NK-92 treated with Interleukin-12 subunit alpha and Interleukin-12 subunit beta, amount 100 ng/mL, for 24 hours (cell line): ENCODE results near the gene CLIC2.
"Not testable (repeated sequence)": the region's sequence is repeated elsewhere in the genome, so short reads cannot be mapped to it uniquely, and the experiment has no call there.

Source experiments
- DNase-seq: peaks from one replicate; lab custom pipeline; 2025; lab: John Stamatoyannopoulos, UW

The CLIC2 gene

DNA sequence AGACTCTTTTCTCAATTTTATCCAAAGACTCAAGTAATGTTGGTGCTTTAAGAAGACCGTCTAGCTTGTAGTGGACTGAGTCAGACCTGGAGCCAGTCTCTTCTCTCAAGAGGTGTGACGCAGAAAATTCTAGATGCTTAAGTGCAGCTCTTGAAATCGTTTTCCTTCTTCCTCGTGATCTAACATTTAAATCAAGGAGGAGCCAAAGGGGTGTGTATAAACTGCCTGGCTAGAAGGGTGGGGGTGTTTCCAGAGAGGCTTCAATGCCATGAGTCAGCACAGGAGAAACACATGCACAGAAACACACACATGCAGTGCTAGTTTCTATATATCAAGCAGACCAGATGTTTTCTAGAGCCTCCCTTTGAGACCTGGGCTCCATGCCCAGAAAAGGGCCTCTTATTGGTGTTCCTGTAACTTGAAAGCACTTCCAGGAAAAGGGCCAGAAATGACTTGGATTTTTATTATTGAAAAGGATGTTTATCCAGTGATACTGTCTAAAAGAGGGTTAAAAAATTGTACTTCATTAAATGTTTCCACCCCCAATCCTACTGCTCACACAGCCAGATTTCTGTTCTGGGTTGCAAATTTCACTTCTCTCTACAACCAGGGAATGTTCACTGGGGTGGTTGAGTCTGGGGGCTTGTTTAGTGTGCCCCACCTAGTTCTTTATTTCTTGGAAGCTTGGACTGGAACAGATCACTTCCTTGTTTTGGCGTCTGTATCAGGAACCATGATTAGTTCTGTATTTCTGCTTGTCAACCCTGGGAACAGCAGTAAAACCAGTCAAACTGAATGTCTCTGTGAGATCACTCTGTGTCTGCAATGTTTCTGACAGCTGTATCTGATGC lies at the start of gene CLIC2:
CLIC2 (minus strand) TSS at position 129 of the 851 bp plus-strand sequence. CDS start 187 bp downstream, outside the sequence.
- no peak for DNase-seq

DNA sequence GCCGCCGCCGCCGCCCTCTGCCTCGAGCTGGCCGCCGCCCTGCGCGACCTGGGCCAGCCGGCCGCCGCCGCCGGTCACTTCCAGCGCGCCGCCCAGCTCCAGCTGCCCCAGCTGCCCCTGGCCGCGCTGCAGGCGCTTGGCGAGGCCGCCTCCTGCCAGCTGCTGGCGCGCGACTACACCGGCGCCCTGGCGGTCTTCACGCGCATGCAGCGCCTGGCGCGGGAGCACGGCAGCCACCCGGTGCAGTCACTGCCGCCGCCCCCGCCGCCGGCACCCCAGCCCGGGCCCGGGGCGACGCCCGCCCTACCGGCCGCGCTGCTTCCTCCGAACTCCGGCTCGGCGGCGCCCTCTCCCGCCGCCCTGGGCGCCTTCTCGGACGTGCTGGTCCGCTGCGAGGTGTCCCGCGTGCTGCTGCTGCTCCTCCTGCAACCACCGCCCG lies 48.1 kb upstream of the CLIC2 start:
- DNase-seq: not testable (repeated sequence)

DNA sequence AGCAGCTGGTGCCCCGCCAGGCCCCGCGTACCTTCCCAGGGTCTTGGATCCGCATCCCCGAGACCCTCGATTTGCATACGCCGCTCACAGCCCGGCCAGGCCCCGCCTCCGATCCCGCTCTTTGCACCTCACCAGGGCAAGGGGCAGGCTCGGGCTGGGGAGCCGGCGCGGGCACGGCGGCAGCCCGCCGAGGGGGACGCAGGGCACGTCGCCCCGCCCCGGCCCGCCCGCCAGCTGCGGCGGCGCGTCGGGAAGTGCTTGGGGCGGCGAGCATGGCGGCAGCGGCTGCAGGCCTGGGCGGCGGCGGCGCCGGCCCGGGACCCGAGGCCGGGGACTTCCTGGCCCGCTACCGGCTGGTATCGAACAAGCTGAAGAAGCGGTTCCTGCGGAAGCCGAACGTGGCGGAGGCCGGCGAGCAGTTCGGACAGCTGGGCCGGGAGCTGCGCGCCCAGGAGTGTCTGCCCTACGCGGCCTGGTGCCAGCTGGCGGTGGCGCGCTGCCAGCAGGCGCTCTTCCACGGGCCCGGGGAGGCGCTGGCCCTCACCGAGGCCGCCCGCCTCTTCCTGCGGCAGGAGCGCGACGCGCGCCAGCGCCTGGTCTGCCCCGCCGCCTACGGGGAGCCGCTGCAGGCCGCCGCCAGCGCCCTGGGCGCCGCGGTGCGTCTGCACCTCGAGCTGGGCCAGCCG lies 47.6 kb upstream of the CLIC2 start, which contains the start of gene F8A2:
F8A2 (plus strand) TSS at position 253 of the 686 bp plus-strand sequence; CDS start at position 273, 20 bp downstream.
- DNase-seq: not testable (repeated sequence)

DNA sequence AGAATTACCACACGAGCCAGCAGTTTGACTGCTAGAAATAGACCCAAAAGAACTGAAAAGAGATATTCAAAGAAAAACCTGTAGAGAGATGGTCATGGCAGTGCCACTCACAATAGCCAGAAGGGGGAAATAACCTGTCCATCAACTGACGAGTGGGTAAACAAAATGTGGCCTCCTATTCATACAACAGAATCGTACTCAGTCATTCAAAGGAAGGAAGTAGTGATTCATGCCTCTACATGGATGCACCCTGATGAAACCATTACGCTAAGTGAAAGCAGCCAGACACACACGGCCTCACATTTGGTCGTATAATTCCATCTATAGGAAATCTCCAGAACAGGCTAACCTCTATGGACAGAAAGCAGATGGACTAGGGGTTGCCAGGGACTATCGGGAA lies 45.4 kb upstream of the CLIC2 start:
- DNase-seq: not testable (repeated sequence)

DNA sequence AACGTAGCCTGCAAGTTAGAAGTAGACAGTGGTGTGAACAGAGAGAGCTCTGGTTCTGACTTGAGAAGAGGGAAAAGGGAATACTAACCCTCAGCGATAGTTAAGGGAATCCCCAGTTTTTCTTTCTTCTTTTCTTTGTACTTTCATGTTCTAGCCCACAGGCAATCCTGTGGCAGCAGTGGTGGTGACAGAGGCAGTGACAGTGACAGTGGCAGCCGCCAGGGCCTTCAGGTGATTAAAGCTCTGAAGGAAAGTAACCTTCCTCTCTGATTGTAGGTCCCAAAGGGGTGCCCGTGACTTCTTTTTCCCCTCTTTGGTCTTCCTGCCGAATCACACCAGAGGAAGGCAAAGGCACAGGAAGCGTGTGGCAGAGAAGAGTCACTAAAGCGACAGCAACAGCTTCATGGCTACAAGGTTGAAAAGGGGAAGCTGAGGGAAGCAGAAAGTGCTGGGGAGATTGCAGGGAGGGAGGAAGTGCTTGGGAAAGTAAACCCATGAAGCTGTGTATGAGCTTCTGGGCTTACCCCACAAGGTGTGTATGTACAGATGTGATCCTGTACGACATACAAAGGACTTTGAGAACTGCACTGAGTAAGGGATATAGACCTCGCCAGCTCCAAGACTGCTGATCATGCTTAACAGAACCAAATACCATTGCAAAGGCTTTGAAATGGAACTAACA lies 39.5 kb upstream of the CLIC2 start:
- DNase-seq: not testable (repeated sequence)

DNA sequence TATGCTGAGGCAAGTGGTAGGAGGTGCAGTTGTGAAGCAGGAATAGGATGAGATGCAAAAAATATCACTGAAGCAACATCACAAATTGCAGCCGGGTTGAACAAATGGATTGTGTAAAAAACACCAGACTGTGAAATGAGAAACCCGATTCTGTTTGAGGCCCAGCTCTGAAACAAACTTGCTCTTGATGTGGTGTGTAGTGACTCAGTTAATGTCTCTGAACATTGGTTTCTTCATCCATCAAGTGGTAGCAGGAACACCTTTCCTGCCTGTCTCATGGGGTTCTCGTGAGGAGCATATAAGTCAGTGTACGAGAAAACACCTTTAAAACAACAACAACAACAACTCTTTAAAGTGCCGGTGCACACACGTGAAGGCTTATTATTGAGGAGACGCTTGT lies 29.3 kb upstream of the CLIC2 start:
- DNase-seq: not testable (repeated sequence)

DNA sequence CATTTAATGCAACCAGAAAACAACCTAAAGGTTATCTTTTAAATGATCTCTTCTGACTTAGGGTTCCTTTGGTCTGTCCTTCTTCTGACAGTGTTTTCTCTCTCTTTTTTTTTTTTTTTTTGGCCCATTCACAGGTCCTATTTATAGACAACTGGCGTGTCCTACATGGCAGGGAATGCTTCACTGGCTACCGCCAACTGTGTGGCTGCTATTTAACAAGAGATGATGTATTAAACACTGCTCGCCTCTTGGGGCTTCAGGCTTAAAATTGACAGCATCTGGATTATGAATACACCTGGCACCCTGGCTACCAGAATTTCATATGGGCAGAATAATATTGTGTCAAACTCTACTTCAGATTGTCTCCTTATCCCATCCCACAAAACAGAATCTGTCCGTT lies 15.0 kb upstream of the CLIC2 start:
- not testable (repeated sequence) for DNase-seq

DNA sequence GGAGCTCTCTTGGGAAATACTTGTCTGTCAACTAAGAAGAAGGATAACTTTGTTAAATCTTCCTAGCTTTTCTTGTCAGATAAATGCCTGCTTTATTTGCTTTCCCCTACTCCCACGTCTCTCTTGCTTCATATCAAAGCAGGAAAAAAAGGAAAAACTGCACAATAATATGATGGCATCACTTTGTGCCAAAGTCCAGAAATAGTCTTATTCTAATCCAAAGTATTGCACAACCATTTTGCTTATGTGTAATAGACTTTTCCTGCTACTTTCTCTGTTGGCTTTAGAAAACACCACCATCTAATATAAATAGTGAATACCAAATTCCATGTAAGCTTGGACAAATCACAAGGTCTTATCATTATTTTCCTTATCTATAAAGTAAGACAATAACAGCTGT lies 11.3 kb upstream of the CLIC2 start:
- not testable (repeated sequence) for DNase-seq

DNA sequence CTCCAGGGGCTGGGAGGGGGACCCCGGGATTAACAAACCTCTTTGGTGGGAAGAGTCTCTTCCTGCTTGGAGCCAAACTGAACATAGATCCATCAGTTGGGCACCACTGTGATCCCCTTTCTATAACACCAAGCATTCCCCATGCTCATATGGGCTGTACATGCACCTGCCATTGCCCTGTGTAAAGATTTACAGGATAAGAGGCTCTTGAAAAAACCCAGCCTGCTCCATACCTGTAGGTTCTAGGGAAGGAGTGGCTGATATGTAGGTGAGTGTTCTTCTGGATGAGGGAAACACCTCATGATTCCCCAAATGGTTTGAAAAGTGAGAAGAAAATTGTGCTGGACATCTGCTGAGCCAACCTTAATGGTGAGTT lies 911 bp upstream of the CLIC2 start:
- not testable (repeated sequence) for DNase-seq

DNA sequence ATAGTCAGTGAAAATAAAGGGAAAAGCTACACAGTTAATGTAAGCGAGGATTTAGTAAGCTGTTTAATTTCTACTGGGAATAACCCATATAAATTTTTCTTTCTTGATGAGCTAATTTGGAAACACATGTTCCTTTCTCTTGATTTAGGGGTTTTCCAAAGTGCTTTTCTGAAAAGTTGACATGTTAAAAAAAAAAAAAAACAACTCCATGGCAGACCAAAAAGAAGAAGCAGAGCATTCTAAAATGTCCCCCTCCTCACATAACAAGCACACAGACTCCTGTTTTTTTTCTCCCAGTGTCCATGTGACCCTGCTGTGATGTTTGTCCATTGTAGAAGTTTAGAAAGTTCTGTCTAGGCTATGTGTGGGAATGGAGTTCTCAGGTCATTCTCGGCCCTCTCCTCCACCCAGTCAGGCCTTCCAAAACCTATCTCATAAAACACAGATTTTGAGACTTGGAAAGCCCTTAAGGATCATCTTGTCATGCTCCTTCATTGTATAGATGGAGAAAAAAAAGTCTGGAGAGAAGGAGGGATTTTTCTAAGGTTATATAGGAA lies 792 bp downstream of the CLIC2 start:
- no peak for DNase-seq

DNA sequence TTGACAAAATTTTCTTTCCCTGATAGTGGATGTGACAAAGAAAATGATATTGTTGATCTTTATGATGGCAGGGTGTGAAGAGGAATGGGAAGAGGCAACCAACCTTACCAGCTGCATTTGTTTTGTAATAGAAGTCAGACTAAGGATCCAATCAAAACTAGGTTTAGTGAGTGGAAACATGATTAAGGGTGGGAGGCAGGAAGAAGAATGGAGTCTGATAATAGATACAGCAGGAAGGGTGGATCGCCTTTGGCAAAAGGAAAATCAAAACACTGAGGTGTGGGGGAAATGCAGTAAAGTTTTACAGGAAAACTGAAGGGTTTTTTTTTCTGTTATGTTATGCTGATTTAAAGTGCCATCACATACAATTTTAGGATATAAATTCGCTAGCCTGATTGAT lies 3.4 kb downstream of the CLIC2 start:
- no peak for DNase-seq

DNA sequence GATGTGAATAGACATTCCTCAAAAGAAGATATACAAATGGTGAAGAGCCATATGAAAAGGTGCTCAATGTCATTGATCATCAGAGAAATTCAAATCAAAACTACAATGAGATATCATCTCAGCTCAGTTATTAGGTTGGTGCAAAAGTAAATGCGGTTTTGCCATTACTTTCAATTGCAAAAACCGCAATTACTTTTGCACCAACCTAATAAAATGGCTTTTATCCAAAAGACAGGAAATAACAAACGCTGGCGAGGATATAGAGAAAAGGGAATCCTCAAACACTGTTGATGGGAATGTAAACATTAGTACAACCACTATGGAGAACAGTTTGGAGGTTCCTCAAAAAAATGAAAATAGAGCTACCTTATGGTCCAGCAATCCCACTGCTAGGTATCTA lies 5.1 kb downstream of the CLIC2 start:
- no peak for DNase-seq

DNA sequence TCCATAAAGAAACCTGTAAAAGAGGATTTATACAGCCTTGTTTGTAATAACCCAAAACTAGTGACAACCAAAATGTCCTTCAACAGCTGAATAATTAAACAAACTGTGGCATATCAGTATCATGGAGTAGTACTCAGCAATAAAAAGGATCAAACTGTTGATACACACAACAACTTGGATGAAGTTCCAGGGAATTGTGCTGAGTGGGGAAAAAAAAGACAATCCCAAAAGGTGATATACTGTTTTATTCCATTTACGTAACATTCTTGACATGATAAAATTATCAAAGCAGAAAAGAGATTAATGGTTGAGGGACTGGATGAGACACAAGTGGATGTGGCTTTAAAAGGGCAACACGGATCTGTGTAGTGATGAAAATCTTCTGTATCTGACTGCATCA lies 7.8 kb downstream of the CLIC2 start:
- DNase-seq: no peak

DNA sequence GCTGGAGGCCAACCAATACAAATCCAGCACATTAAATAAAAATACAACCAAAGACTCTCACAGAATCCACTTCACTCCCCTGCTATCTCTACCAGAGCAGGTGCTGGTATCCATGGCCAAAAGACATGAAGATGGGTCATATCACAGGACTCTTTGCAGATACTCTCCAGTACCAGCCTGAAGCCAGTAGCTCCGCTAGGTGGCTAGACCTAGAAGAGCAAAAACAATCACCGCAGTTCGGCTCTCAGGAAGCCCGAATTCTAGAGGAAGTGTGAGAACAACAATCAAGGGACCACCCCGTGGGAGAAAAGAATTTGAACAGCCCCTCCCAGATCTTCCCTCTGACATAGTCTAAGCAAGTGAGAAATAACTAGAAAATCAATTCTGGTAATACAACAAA lies 20.2 kb downstream of the CLIC2 start:
- DNase-seq: no peak

DNA sequence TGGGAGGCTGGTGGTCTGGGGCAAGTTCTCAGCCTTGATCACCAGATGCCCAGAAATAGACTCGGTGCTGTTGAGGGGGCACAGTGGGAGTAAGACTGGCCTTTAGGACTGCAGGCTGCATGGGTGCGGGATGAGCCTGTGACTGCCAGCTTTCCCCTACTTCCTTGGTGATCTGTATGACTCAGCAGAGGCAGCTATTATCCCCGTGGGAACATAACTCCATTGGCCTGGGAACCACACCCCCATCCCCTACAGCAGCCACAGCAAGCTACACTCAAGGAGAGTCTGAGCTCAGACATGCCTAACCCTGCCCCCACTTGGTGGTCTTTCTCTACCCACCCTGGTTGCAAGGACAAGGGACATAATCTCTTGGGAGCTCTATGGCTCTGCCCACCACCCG lies 20.6 kb downstream of the CLIC2 start:
- no peak for DNase-seq

DNA sequence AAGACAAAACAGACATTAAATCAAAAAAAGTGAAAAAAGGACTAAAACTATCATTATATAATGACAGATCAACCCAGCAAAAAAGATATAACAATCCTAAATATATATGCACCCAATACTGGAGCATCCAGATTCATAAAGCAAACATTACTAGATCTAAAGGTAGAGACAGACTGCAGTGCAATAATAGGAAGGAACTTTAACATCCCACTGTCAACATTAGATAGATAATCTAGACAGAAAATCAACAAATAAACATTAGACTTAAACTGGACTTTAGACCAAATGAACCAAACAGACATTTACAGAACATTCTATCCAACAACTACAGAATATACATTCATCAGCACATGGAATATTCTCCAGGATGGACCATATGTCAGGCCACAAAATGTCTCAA lies 40.6 kb downstream of the CLIC2 start:
- no peak for DNase-seq

DNA sequence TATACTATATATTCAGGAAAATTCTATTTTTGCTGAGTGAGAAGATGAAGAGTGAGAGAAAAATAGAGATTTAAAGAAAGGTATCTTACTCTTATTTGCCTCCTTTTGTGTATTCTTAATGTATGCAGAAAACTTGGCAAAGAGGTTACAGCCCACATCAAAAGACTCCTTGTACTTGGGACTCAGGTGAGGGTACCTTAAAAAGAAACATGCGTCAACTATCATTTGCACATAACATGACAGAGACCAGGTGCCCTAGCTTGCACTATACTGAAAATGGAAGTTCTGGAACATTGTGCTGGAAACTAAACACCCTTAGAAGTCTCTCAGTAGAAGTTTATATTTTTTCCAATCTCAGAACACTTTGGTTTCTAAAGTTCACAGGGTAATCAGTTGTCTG lies 54.5 kb downstream of the CLIC2 start:
- no peak for DNase-seq

DNA sequence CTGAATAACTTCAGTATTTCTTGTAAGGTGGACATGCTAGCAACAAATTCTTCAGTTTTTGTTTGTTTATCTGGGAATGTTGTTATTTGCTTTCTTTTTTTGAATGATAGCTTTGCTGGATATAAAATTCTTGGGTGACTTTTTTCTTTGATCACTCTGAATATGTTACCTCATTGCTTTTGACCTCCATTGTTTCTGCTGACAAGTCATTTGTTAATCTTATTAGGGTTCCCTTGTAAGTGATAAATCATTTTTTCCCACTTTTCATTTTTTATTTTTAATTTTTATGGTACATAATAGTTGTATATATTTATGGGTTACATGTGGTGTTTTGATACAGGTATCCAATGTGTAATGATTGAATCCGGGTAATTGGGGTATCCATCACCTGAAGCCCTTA lies 63.4 kb downstream of the CLIC2 start:
- DNase-seq: no peak

DNA sequence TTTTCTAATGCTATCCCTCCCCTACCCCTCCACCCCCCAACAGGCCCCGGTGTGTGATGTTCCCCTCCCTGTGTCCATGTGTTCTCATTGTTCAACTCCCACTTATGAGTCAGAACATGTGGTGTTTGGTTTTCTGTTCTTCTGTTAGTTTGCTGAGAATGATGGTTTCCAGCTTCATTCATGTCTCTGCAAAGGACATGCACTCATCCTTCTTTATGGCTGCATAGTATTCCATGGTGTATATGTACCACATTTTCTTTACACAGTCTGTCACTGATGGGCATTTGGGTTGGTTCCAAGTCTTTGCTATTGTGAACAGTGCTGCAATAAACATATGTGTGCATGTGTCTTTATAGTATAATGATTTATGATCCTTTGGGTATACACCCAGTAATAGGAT lies 66.4 kb downstream of the CLIC2 start:
- DNase-seq: not testable (repeated sequence)

DNA sequence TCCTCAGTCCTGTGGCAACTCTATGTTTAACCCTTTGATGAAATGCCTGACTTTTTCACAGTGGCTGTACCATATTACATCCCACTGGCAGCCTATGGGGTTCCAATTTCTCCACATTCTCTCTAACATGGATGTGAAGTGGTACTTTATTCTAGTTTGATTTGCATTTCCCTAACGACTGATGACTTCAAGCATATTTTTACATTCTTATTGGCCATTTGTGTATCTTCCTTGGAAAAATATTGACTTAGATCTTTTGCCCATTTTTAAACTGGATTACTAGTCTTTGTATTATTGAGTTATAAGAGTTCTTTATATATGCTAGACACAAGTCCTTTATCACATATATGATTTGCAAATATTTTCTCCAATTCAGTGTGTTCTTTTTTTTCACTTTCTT lies 68.0 kb downstream of the CLIC2 start:
- no peak for DNase-seq

DNA sequence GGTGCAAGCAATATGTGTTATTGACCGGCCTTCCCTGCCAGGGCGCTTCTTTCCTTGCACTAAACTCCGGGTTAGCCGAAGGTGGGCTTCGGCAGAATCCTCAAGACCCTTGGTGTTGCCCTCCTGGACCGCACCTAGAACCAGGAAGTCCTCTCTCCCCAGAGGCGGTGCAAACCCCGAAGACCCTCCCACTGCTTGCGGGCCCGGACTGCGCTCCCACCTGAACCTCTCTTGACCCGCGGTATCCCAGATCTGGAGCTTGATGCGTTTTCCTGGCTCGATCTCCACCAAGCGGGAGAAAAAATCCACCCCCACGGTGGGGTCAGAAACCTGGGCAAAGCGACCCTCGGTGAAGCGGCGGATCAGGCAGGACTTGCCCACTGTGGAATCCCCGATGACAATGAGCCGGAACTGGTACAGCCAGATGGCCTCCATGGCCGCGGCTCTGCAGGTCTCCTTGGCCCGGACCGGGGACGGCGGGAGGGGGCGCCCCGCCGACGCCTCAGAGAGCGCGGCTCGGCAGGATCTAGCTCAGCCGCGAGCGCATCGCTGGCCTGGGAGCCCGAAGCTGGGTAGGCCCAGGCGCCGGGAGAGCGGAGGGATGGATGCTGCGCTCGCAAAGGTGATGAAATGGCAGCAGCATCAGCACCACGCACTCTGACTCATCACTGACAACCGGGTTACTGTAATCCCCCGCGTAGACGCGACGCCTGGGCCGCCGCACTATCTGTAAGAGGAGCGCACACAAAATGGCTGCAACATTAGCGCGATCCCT lies 70.4 kb downstream of the CLIC2 start, which contains the start of gene RAB39B:
RAB39B (minus strand) TSS at position 638 of the 775 bp plus-strand sequence; CDS start at position 435, 203 bp downstream.
- DNase-seq: peak; percentile 63
